ENCODE results near the gene RIPOR1.

RIPOR1 gene

GRCh38 chr16:67579686-67580085 is 51.1 kb downstream of the RIPOR1 start:
- Histone ChIP-seq H3K9ac (ENCODE audit: low read depth, low read length, poor library complexity, severe bottlenecking) (no peak overlapping the region), H2AFZ (ENCODE audit: low read length) (no peak overlapping the region), H3K79me2 (ENCODE audit: insufficient read depth, low read length) (peaks cover 52% of the 10 kb centered on the region), H3K9me3 (ENCODE audit: insufficient read depth, low read depth, low read length) (no peaks in the 10 kb centered on the region), H3K27me3 (ENCODE audit: insufficient read depth, low read length, poor library complexity, severe bottlenecking) (no peaks in the 10 kb centered on the region), H3K4me1 (ENCODE audit: insufficient read depth, low read length, poor library complexity, severe bottlenecking) (no peaks in the 10 kb centered on the region), H3K4me2 (ENCODE audit: low read depth, low read length, poor library complexity, severe bottlenecking) (no peak overlapping the region), H3K36me3 (ENCODE audit: insufficient read depth, low read length) (peaks cover 54% of the 10 kb centered on the region; the same call in 1 of the 2 replicates), H4K20me1 (ENCODE audit: insufficient read depth, low read length, poor library complexity, severe bottlenecking) (peaks cover 76% of the 10 kb centered on the region), H3F3A (ENCODE audit: low read depth) (0 out of 2 replicates have a peak, but pooled peaks cover 2% of the 10 kb centered on the region), H3K9me2 (replicated peaks; ENCODE audit: low read depth, low read length) (no peaks in the 10 kb centered on the region), H3K4me3 (ENCODE audit: low read length, poor library complexity, severe bottlenecking) (no peak overlapping the region)
- no peak for TF ChIP-seq EZH2phosphoT487 (IDR thresholded peaks at IDR 0.05; ENCODE audit: borderline replicate concordance)
- TF ChIP-seq, protein P1, sequence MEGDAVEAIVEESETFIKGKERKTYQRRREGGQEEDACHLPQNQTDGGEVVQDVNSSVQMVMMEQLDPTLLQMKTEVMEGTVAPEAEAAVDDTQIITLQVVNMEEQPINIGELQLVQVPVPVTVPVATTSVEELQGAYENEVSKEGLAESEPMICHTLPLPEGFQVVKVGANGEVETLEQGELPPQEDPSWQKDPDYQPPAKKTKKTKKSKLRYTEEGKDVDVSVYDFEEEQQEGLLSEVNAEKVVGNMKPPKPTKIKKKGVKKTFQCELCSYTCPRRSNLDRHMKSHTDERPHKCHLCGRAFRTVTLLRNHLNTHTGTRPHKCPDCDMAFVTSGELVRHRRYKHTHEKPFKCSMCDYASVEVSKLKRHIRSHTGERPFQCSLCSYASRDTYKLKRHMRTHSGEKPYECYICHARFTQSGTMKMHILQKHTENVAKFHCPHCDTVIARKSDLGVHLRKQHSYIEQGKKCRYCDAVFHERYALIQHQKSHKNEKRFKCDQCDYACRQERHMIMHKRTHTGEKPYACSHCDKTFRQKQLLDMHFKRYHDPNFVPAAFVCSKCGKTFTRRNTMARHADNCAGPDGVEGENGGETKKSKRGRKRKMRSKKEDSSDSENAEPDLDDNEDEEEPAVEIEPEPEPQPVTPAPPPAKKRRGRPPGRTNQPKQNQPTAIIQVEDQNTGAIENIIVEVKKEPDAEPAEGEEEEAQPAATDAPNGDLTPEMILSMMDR (conservative IDR thresholded peaks at IDR 0.05; ENCODE audit: low read length), result no peak

DNA sequence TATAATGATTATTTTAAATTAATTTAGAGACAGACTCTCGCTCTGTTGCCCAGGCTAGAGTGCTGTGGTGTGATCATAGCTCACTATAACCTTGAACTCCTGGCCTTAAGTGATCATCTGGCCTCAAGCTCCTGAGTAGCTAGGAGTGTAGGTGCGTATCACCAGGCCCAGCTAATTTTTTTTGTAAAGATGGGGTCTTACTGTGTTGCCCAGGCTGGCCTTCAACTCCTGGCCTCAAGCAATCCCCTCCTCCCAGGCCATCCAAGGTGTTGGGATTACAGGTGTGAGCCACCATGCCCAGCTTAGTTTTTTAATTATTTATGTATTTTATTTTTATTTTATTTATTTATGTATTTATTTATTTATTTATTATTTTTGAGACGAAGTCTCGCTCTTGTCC is 51.6 kb downstream of the RIPOR1 start:
- no peaks in the 10 kb centered on the region for H3K9me2 ChIP-seq (replicated peaks; ENCODE audit: low read depth, low read length)
- H3K79me2 ChIP-seq (ENCODE audit: insufficient read depth, low read length), result peaks cover 47% of the 10 kb centered on the region
- H3K9me3 ChIP-seq (ENCODE audit: insufficient read depth, low read depth, low read length), result no peaks in the 10 kb centered on the region
- H3F3A ChIP-seq (ENCODE audit: low read depth), result 0 out of 2 replicates have a peak, but pooled peaks cover 2% of the 10 kb centered on the region
- no peak overlapping the region for H3K4me2 ChIP-seq (ENCODE audit: low read depth, low read length, poor library complexity, severe bottlenecking)
- TF ChIP-seq EZH2phosphoT487 (IDR thresholded peaks at IDR 0.05; ENCODE audit: borderline replicate concordance), result no peak
- TF ChIP-seq, protein P1 (conservative IDR thresholded peaks at IDR 0.05; ENCODE audit: low read length), result no peak
- peaks cover 54% of the 10 kb centered on the region; the same call in 1 of the 2 replicates for H3K36me3 ChIP-seq (ENCODE audit: insufficient read depth, low read length)
- no peak overlapping the region for H3K4me3 ChIP-seq (ENCODE audit: low read length, poor library complexity, severe bottlenecking)
- no peak overlapping the region for H2AFZ ChIP-seq (ENCODE audit: low read length)
- H4K20me1 ChIP-seq (ENCODE audit: insufficient read depth, low read length, poor library complexity, severe bottlenecking), result peaks cover 76% of the 10 kb centered on the region
- no peaks in the 10 kb centered on the region for H3K27me3 ChIP-seq (ENCODE audit: insufficient read depth, low read length, poor library complexity, severe bottlenecking)
- H3K9ac ChIP-seq (ENCODE audit: low read depth, low read length, poor library complexity, severe bottlenecking), result no peak overlapping the region
- peaks cover 3% of the 10 kb centered on the region for H3K4me1 ChIP-seq (ENCODE audit: insufficient read depth, low read length, poor library complexity, severe bottlenecking)

DNA sequence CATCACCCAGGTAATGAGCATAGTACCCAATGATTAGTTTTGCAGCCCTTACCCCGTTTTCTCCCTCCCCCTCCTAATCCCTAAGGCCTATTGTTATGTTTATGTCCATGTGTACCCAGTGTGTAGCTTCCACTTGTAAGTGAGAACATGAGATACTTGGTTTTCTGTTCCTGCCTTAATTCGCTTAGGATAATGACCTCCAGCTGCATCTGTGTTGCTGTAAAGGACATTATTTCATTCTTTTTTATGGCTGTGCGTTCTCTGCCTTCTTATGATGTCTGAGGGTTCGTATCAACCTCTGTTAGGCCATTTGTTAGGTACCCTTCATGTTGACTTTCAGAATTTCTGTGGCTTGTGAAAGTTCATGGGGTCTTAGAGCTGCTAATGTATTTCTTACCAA is 64.7 kb downstream of the RIPOR1 start:
- Histone ChIP-seq H3K4me3 (ENCODE audit: low read length, poor library complexity, severe bottlenecking) (no peak overlapping the region), H3K36me3 (ENCODE audit: insufficient read depth, low read length) (peaks cover 35% of the 10 kb centered on the region; the same call in 1 of the 2 replicates), H4K20me1 (ENCODE audit: insufficient read depth, low read length, poor library complexity, severe bottlenecking) (peaks cover 71% of the 10 kb centered on the region), H3K9ac (ENCODE audit: low read depth, low read length, poor library complexity, severe bottlenecking) (no peak overlapping the region), H3K4me1 (ENCODE audit: insufficient read depth, low read length, poor library complexity, severe bottlenecking) (no peaks in the 10 kb centered on the region), H3K4me2 (ENCODE audit: low read depth, low read length, poor library complexity, severe bottlenecking) (no peak overlapping the region), H3K27me3 (ENCODE audit: insufficient read depth, low read length, poor library complexity, severe bottlenecking) (no peaks in the 10 kb centered on the region), H3K79me2 (ENCODE audit: insufficient read depth, low read length) (peaks cover 51% of the 10 kb centered on the region), H3F3A (ENCODE audit: low read depth) (no peaks in the 10 kb centered on the region), H2AFZ (ENCODE audit: low read length) (no peak overlapping the region), H3K9me3 (ENCODE audit: insufficient read depth, low read depth, low read length) (no peaks in the 10 kb centered on the region), H3K9me2 (replicated peaks; ENCODE audit: low read depth, low read length) (no peaks in the 10 kb centered on the region)
- TF ChIP-seq, protein P1 (conservative IDR thresholded peaks at IDR 0.05; ENCODE audit: low read length), result no peak
- no peak for TF ChIP-seq EZH2phosphoT487 (IDR thresholded peaks at IDR 0.05; ENCODE audit: borderline replicate concordance)
